Measurements from ENCODE around the gene GTF2H4.
"Not testable (repeated sequence)": the region's sequence is repeated elsewhere in the genome, so short reads cannot be mapped to it uniquely, and the experiment has no call there.

GTF2H4 gene

DNA sequence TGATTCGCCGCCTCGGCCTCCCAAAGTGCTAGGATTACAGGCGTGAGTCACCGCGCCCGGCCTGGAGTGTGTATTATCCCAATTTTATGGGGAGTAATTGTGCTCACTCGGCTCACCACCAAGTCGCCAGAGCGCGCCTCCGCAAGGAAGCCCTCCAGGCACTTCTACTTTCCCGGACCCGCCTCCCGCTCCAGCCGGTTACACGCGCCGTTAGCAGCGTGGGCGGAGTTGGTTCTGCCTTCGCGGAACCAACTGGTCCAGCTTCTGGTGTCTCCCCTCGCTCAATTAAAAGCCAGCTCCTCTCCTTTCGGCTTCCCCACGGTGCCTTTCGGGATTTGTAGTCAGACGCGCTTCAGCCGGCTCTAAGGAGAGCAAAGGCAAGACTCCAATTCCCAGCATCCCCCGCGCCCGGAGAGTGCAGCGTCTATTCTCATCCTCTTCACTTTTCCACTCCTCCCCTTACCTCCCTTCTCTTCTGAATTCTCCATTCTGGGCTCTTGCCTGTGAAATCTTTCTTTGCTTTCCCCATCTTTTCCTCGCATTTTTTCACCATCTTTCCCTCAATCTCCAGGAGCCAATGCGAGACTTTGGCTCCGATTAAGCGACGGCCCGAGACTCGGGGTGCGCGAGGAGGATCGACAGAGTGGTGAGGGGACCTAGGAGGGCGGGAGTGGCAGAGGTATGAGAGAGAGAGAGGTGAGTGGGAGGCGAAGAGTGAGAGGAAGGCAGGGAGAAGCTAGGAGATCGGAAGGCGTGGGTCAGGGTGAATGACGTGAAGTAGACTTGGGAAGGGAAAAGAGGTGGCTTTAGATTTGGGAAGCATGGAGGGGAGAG lies at the start of gene GTF2H4:
Gene GTF2H4, plus strand, starts transcription at position 450 of the 834 bp plus-strand sequence.
- DNase-seq (ENCODE audit: low read depth): peak; percentile 99

DNA sequence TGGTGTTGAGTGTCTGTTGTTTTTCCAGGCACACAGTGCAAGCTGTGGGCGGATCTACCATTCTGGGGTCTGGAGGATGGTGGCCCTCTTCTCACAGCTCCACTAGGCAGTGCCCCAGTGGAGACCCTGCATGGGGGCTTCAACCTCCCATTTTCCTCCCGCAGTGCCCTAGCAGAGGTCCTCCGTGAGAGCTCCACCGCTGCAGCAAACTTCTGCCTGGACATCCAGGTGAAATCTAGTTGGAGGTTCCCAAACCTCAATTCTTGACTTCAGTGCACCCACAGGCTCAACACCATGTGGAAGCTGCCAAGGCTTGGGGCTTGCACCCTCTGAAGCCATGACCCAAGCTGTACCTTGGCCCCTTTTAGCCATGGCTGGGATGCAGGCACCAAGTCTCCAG lies 48.3 kb upstream of the GTF2H4 start:
- not testable (repeated sequence) for DNase-seq (ENCODE audit: low read depth)

DNA sequence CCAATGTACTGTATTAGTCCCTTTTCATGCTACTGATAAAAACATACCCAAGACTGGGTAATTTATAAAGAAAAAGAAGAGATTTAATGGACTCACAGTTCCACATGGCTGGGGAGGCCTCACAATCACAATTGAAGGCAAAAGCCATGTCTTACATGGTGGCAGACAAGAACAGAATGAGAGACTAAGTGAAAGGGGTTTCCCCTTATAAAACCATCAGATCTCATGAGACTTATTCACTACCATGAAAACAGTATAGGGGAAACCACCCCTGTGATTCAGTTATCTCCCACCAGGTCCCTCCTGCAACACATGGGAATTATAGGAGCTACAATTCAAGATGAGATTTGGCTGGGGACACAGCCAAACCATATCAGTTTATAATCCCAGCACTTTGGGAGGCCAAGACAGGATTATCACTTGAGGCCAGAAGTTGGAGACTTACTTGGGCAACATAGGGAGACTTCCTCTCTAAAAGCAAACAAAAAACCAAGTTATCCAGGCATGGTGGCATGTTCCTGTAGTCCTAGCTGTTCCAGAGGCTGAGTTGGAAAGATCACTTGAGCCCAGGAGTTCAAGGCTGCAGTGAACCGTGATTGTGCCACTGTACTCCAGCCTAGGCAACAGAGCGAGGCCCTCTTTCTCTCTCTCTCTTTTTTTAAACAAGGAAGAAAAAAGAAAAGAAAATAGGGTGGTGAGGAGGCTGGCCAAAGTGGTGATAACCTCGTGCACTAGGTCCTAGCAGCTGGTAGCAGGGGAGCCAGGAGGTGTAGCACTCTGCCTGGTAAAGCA lies 46.6 kb upstream of the GTF2H4 start:
- DNase-seq (ENCODE audit: low read depth): no peak

DNA sequence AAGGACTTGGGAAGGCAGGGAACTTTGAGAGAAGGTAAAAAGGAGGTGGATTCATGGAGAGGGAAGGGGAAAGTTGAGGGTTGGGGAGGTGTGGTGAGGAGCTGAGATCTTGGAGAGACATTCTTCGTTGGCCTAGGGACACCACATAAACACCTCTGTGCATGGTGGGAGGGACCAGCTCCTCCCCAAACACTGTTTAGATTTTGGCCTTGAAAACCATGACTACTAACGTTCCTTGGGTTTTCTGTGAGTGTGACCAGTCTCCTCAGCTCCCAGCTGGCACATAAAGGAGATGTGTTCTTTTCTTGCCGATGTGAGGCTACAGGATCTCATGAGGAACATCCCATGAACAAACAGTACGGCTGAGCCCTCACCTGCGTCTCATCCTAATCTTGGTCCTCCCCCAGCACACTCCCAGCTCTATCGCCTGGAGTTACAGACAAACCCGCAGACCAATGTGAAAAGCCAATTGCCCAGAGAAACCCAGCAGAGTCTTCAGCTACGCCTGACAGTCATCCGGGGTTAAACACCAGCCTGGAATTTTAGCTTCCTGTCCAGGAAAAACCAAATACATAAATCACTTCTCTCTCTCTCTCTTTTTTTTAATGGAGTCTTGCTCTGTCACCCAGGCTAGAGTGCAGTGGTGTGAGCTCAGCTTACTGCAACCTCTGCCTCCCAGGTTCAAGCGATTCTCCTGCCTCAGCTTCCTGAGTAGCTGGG lies 45.7 kb upstream of the GTF2H4 start:
- no peak for DNase-seq (ENCODE audit: low read depth)

DNA sequence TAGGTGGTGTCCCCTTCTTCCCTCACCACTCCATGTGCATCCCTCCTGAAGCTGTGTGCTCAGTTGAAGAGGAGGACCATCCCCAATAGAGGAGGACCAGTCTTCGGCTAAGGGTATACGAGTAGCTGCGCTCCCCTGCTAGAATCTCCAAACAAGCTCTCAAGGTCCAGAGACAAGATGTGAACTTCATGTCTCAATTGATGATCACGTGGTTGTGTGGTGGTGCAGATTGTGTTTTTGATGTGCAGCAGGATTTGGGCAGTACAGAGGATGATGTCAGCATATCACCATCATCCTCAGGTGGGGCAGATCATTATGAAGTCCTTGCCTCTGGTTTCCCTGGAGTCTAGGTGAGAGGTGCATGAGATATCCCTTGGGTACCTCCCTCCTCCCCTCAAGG lies 43.7 kb upstream of the GTF2H4 start:
- no peak for DNase-seq (ENCODE audit: low read depth)

DNA sequence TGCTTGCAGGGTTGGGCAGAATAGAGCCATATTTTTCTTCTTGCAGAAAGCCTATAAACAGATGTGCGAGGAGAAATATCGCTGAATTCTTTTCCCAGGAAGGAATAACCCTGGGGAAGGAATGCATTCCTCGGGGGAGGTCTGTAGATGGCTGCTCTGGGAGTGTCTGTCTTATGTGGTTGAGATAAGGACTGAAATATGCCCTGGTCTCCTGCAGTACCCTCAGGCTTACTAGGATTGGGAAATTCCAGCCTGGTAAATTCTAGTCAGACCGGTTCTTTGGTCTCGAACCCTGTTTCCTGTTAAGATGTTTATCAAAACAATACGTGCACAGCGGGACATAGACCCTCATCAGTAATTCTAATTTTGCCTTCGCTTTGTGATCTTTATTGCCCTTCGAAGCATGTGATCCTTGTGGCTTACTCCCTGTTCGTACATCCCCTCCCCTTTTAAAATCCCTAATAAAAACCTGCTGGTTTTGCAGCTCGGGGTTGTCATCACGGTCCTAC lies 38.7 kb upstream of the GTF2H4 start:
- DNase-seq (ENCODE audit: low read depth): not testable (repeated sequence)

DNA sequence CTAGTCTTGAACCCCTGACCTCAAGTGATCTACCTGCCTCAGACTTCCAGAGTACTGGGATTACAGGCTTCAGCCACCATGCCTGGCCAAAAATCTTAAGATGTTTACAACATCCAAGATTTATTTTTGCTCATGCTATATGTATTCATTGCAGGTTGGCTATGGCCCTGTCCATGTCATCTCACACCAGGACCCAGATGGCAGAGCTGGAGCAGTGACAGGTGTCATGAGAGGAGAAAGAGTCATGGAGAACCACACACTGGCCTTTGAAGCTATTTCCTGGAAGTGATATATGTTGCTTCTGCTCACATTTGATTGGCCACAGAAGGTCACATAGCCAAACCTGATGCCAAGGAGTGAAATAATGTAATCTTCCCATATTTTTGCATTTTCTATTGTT lies 37.5 kb upstream of the GTF2H4 start:
- DNase-seq (ENCODE audit: low read depth): no peak

DNA sequence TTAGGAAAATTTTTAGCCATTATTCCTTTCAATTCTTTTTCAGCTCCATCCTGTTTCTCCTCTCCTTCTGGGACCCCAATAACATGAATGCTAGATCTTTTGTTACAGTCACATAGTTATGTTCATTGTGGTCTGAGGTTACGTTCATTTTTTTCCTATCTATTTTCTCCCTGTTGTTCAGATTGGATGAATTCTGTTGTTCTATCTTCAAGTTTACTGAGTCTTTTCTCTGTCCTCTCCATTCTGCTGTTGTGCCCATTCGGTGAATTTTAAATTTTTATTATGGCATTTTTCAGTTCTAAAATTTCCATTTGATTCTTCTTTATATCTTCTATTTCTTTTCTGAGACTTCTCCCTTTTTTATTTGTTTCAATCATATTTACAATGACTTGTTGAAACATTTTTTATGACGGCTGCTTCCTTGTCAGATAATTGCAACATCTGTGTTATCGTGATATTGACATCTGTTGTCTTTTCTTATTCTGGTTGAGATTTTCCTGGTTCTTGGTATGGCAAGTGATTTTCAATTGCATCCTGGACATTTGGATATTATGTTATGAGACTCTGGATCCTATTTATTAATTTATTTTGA lies 36.3 kb upstream of the GTF2H4 start:
- DNase-seq (ENCODE audit: low read depth): no peak

DNA sequence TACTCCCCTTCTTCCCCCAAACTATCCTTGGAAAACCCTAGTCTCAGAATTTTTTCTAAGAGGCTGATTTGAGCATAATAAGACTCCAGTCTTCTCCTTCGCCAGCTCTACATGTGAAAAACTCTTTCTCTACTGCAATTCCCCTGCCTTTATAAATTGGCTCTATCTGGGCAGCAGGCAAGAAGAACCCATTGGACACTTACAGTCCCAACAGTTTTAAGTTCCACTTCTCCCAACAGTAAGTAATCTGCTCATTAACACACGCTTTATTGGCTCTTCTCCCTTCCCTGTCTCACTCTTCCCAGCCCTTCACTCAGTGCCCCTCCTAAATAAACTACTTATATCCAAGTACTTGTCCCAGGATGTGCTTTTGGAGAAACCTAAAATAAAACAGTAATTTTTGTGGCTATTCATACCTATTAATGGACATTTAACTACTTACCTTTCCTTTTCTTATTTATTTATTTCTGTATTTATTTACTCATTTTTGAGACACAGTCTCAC lies 34.8 kb upstream of the GTF2H4 start:
- DNase-seq (ENCODE audit: low read depth): no peak

DNA sequence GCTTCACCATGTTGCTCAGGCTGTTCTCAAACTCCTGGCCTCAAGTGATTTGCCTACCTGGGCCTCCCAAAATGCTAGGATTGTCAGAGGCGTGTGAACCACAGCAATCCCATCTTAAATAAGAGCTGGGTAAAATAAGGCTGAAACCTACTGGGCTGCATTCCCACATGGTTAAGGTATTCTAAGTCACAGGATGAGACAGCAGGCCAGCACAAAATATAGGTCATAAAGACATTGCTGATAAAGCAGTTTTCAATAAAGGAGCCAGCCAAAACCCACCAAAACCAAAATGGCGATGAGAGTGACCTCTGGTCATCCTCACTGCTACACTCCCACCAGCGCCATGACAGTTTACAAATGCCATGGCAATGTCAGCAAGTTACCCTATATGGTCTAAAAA lies 34.2 kb upstream of the GTF2H4 start:
- not testable (repeated sequence) for DNase-seq (ENCODE audit: low read depth)

DNA sequence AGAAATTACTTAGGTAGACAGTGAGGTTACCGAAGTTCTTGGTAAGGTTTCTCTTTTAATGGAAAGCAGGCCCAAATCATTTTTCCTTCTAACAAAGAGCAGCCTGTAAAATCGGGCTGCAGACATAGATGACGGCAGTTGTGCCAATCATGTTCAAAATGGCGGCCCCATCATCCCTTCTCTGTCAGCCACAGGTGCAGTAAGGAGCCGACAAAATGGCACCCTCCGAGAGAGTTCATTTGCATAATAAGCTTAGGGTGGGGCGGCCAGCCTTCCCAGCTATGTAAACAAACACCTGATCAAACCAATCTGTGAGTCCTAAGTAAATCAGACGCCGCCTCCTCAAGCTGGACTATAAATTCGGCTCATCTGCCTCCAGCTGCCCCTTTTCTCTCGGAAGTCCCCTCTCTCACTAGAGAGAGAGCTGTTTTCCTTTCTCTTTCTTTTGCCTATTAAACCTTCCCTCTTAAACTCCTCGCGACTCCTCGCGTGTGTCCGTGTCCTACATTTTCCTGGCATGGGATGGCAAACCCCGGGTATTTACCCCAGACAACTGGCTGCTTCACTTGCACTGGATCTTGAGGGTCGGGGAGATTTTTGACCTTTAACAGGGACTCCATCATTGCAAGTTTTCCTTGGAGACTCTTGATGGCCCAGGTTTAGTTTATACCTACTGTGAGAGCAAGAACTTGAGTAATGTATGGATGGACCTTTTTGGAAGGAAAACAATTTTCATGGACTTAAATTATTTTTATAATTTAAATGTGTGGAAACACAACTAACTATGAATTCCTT lies 32.6 kb upstream of the GTF2H4 start:
- no peak for DNase-seq (ENCODE audit: low read depth)

DNA sequence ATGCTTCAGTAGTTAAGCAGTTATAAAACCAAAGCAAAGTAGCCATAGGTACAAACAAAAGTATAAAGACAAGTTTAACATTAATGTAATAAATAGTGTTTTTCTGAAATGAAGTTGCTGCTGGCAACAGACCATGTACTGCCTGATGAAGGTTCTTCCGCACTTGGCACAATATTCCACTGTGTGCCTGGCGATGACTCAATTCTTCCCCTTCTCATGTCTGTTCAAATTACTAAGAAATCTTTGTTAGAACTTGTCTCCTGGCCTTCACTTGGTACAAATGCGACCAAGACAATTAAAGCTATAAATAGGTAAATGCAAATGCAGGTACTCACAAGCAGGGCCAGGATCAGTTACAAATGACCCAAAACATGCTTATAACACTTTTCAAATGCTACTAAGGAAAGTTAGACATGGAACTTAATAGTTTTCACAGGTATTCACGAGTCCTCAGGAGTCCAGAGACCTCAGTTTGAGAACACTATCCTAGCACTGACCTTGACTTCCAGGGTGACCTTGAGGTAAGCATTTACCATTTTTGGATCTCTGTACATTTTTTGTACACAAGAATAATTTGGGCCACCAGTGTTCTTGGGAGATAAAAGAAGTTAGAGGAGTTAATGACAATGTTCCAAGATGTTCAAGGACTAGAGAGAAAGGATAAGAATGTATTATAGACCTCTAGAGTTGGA lies 31.8 kb upstream of the GTF2H4 start:
- DNase-seq (ENCODE audit: low read depth): peak; percentile 93

DNA sequence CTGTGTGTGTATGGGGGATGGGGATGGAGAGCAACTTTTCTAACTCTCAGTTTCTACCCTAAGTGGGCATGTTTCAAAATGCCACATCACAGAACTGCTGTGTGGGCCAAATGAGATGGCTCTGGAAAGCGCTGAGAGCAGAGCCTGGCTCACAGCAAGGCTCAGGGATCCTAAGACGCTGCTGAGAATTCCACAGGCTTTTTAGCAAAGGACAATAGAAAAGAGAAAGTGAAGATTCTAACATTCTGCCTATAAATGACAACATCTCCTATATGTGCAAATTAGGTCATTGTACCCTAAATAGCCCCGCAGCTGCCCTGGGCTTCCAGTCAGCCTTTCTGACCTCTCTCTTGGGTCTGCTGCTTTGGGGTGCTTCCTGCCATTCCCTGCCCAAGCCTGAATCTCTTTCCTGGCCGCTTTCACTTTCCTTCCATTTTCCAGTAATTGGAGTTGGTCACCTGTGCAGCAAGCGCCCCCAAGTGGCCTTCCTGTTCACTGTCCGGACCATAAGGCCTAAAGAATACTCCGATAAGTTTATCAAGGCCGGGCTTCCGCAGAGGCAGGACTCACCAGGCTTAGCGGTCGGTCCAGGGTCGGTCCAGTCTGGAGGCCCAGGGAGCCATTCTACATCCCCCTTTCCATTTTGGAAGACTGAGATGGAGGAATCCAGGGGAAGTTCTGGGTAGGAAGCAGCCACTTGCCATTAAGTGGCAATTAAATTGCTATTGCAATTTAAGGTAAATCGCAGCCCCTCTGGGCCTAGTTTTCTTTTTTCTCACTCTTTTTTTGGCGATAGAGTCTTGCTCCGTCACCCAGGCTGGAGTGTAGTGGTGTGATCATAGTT lies 30.4 kb upstream of the GTF2H4 start:
- peak; percentile 90 for DNase-seq (ENCODE audit: low read depth)

DNA sequence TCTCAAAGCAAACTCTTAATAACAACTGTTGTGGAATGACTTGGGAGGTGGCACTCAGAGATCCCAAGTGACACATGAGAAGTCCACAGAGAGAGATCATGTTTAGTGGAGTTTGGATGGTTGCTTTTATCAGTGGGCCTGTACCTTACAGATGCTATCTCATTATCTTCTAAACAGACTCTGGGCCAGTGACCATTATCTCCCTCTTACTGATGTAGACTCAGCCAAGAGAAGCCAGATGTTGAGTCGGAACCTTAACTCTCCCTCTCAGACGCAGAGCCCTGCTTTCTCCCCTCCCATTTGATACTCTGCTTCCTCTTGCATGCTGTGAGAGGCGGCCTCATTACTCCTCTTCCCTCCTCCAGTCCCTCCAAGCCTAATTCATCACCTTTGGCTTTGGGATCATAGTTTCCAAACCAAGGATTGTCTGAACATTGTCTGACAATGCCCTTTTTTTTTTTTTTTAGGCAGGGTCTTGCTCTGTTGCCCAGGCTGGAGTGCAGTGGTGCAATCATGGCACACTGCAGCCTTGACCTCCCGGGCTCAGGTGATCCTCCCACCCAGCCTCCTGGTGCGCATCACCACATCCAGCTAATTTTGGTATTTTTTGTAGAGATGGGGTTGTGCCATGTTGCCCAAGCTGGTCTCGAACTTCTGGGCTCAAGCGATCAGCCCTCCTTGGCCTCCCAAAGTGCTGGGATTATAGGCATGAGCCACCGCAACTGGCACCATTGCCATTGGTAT lies 28.2 kb upstream of the GTF2H4 start:
- DNase-seq (ENCODE audit: low read depth): no peak

DNA sequence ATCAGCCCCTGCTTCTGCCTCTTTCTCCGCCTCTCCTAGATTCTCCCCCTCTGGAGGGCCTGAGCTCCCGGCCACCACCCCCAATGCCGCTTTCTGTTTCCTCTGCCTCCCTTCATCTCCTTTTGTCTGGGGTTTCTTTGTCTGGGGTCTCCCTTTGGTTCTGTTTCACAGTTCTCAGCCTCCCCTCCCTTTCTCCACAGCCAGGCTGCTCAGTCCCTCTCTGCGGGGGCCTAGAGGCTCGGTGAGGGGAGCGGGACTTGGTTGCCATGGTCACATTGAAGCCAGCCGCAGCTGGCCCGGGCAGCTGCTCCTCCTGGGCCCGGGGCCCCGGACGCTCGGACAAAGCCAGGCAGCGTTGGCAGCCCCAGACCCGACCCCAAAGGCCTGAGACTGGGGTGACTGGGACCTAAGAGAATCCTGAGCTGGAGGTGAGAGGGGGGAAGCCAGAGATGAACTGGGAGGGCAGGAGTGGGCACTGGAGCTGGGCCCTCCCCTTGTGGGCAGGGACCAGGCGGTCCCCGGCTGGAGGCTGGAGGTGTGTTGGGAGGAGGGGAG lies 27.2 kb upstream of the GTF2H4 start:
- DNase-seq (ENCODE audit: low read depth): no peak

DNA sequence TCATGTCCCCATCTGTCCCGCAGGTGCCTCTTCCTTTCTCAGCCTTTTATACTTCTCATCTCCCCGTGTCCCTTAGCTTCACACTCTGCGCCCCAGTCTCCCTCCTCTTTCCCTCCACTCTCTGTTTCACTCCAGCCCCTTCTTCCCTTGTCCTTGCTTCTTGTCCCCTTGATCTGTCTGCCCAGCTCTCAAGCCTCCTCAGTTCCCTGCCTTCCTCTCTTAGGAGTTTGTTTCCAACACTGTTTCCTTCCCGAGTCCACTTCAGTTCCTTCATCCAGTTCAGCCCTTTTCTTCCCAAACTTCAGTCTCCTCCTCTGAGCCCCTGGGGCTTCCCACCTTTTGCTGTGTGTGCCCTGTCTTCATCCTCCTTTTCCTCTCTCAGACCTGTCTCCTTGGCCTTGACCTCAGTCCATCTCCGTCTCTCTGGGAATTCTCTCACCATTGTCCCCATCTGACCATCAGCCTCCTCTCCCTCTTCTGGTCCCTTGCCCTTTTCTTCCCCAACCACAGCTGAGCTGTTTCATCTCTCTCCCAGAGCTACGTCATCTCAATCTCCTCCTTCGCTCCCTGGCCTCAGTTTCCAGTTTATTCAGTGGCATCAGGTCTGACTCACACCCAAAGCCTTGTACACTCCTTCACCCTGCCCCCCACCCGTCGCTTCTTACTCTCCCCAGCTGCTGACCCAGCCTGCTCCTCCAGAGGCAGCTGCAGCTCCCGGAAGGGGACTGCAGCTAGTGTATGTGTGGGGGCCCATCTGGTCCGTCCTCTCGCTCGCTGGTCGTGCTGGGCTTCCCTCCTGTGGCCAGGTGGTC lies 26.4 kb upstream of the GTF2H4 start:
- DNase-seq (ENCODE audit: low read depth): peak; percentile 50

DNA sequence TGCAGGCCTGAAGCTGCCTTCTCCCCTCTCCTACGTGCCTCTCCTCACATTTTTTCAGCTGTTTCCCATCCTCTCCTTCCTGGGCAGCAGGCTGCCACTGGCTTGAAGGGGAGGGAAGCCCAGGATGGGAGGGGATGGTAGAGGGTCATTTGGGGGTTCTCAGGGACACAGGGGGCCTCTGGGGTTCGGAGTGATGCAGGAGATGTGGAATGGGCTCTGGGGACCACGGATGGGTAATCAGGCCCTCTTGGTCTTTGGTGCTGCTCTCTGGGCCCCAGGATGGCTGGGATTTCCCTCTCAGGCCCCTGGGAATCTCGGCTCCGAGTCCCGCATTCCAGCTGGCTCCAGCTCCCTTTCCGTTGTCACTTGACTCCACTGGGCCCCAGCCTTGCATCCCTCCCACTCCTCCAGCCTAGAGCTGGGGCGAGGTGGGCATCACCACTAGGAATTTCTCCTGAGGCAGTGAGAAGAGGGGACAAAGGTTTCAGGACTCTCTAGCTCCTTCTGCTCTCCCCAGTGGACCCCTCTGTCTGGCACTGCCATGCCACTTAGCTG lies 25.7 kb upstream of the GTF2H4 start:
- DNase-seq (ENCODE audit: low read depth): no peak

Measured in iris pigment epithelial cell (primary cell).